HepG2 (cell line): ENCODE results near the gene SYNGR2. TPM values are rescaled to one million over a fixed set of nuclear protein-coding genes. Genes with fewer than 3 reads are reported as not detected.

Source experiments
- CBFB ChIP-seq: sonication (generic); formaldehyde crosslinking; IDR thresholded peaks from 2 replicates; pipeline ENCODE4 v1.4.0; 2020; ENCODE audit warnings: missing genetic modification reagents
- HNRNPL ChIP-seq: fragments of 200-400 bp; formaldehyde crosslinking; IDR thresholded peaks from 2 replicates; pipeline ENCODE4 v1.6.1; 2017; ENCODE audit warnings: mild to moderate bottlenecking, low read depth, low read length
- HNRNPLL ChIP-seq: fragments of 200-400 bp; formaldehyde crosslinking; IDR thresholded peaks from 2 replicates; pipeline ENCODE4 v1.6.1; 2017; ENCODE audit warnings: mild to moderate bottlenecking, low read depth, low read length; ENCODE audit not compliant: poor library complexity, severe bottlenecking
- NR1H2 ChIP-seq: sonication (generic); formaldehyde crosslinking; IDR thresholded peaks from 2 replicates; pipeline ENCODE4 v1.8.1; 2022; ENCODE audit warnings: low read depth, missing genetic modification reagents, borderline replicate concordance
- NR2F6 ChIP-seq, 2 experiments: IDR thresholded peaks; 2 replicates each; pipeline ENCODE4 v1.6.1; 2016; ENCODE audit warnings: antibody characterized with exemption in 1 of 2, mild to moderate bottlenecking in 1 of 2
- POLR2AphosphoS5 ChIP-seq: IDR thresholded peaks from 2 replicates; pipeline ENCODE4 v1.6.1; 2012; ENCODE audit warnings: low read depth, low read length
- POLR2G ChIP-seq: fragments of 200-400 bp; formaldehyde crosslinking; IDR thresholded peaks from 2 replicates; pipeline ENCODE4 v1.6.1; 2018; ENCODE audit warnings: mild to moderate bottlenecking, low read depth, low read length, moderate library complexity
- RXRA ChIP-seq: sonication (generic); formaldehyde crosslinking; IDR thresholded peaks from 2 replicates; pipeline ENCODE4 v1.5.1; 2020; ENCODE audit warnings: missing genetic modification reagents
- SAP130 ChIP-seq: IDR thresholded peaks from 2 replicates; pipeline ENCODE4 v1.6.1; 2016; ENCODE audit warnings: low read depth
- SMARCE1 ChIP-seq: fragments of 450-650 bp; IDR thresholded peaks from 2 replicates; pipeline ENCODE4 v1.6.1; 2017; ENCODE audit warnings: borderline replicate concordance
- SP4 ChIP-seq: sonication (generic); formaldehyde crosslinking; IDR thresholded peaks from 2 replicates; pipeline ENCODE4 v1.8.1; 2023; ENCODE audit warnings: mild to moderate bottlenecking, missing genetic modification reagents
- SP5 ChIP-seq: IDR thresholded peaks from 2 replicates; pipeline ENCODE4 v1.6.1; 2016; ENCODE audit warnings: low read depth, borderline replicate concordance
- ZBTB38 ChIP-seq: sonication (generic); formaldehyde crosslinking; IDR thresholded peaks from 2 replicates; pipeline ENCODE4 v1.5.1; 2020; ENCODE audit warnings: mild to moderate bottlenecking, missing genetic modification reagents
- ZFX ChIP-seq: sonication (generic); formaldehyde crosslinking; IDR thresholded peaks from 2 replicates; pipeline ENCODE4 v1.4.0; 2020; ENCODE audit warnings: mild to moderate bottlenecking, low read depth, missing genetic modification reagents, moderate library complexity
- ZNF136 ChIP-seq: sonication (generic); formaldehyde crosslinking; IDR thresholded peaks from 2 replicates; pipeline ENCODE4 v1.8.1; 2022; ENCODE audit warnings: low read depth, mild to moderate bottlenecking, moderate library complexity, missing genetic modification reagents
- ZNF138 ChIP-seq: sonication (generic); formaldehyde crosslinking; IDR thresholded peaks from 2 replicates; pipeline ENCODE4 v1.5.0; 2020; ENCODE audit warnings: mild to moderate bottlenecking, low read depth, missing genetic modification reagents
- ZNF274 ChIP-seq: sonication (generic); formaldehyde crosslinking; IDR thresholded peaks from 2 replicates; pipeline ENCODE4 v1.5.1; 2020; ENCODE audit warnings: mild to moderate bottlenecking, missing genetic modification reagents
- ZNF430 ChIP-seq: sonication (generic); formaldehyde crosslinking; IDR thresholded peaks from 2 replicates; pipeline ENCODE4 v1.9.0; 2021; ENCODE audit warnings: mild to moderate bottlenecking, missing genetic modification reagents
- ZNF790 ChIP-seq: sonication (generic); formaldehyde crosslinking; IDR thresholded peaks from 2 replicates; pipeline ENCODE4 v1.8.0; 2022; ENCODE audit warnings: missing genetic modification reagents, mild to moderate bottlenecking, borderline replicate concordance
- ZSCAN21 ChIP-seq: sonication (generic); formaldehyde crosslinking; IDR thresholded peaks from 2 replicates; pipeline ENCODE4 v1.8.0; 2022; ENCODE audit warnings: mild to moderate bottlenecking, missing genetic modification reagents, moderate library complexity, borderline replicate concordance
- ZZZ3 ChIP-seq: sonication (generic); formaldehyde crosslinking; IDR thresholded peaks from 2 replicates; pipeline ENCODE4 v1.4.0; 2020; ENCODE audit warnings: missing genetic modification reagents, mild to moderate bottlenecking, borderline replicate concordance
- polyA plus RNA-seq, 8 experiments: library from polyadenylated mRNA; depleted of rRNA in 3 of 8; stranded (reverse) in 7 of 8; unstranded in 1 of 8; fragments of >200 nt; fragmentation: Illumina TruSeq in 4 of 8; extraction: Trizol in 4 of 8; gene quantifications; 2 replicates each; pipeline versions ENCODE4 v1.2.1 to v1.2.3, GENCODE V29; 2011 to 2016; ENCODE audit warnings: low read depth in 4 of 8, missing spikeins in 1 of 8, mixed read lengths in 1 of 8; ENCODE audit not compliant: insufficient read depth in 1 of 8
- total RNA-seq, 5 experiments: library from RNA; depleted of rRNA; stranded (reverse); fragments of >200 nt; fragmentation: Illumina TruSeq; extraction: Trizol; gene quantifications; 2 replicates each; pipeline ENCODE4 v1.2.3, GENCODE V29; 2016; ENCODE audit warnings: low read depth in 1 of 5
- TF ChIP-seq, protein P1 (sequence below): sonication (generic); formaldehyde crosslinking; IDR thresholded peaks from 2 replicates; pipeline ENCODE4 v1.9.0; 2022; ENCODE audit warnings: low read depth, missing genetic modification reagents
- TF ChIP-seq, protein P2 (sequence below): sonication (generic); formaldehyde crosslinking; IDR thresholded peaks from 2 replicates; pipeline ENCODE4 v1.5.1; 2020; ENCODE audit warnings: missing genetic modification reagents, mild to moderate bottlenecking, borderline replicate concordance
- TF ChIP-seq, protein P3 (sequence below): sonication (generic); formaldehyde crosslinking; IDR thresholded peaks from 2 replicates; pipeline ENCODE4 v1.4.0; 2020; ENCODE audit warnings: mild to moderate bottlenecking, missing genetic modification reagents

SYNGR2 gene
- total and polyA plus RNA-seq, 2 of the 13 experiments (the other 11 are each of a cell fraction or from before 2014, with no cell fraction given), result 46.7 to 170 TPM

DNA sequence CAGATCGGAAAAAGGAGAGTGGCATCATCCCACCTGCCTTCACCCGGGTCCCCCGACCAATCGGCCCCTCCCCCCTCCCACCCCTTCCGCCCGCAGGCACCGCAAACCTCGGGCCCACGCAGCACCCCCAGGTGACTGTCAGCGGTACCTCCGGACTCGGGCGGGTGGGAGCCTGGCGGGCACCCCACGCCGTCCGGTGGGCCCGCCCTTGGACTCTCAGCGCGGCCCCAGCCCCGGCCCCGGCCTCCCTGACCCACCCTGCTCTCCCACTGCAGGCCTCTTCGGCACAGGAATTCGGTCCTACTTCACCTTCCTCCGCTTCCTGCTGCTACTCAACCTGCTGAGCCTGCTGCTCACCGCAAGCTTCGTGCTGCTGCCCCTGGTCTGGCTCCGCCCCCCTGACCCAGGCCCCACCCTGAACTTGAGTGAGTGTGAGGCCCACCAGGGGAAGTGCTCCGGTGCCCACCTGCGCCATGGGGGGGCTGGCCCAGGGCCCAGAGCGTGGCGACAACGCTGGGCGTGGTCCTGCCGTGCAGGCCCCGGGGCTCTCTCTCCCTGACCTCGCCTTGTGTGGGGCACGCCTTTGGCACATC is 36.2 kb upstream of the SYNGR2 start (continued):
- TF ChIP-seq ZFX, result peak; percentile 66; the same call in 1 of the 2 replicates
- peak; percentile 58; the same call in 1 of the 2 replicates for TF ChIP-seq SP5 (CRISPR knock-in tag)
- TF ChIP-seq ZNF790 (CRISPR knock-in tag), result 0 out of 2 replicates have a peak, but pooled peaks have one; percentile 3
- TF ChIP-seq, protein P1, sequence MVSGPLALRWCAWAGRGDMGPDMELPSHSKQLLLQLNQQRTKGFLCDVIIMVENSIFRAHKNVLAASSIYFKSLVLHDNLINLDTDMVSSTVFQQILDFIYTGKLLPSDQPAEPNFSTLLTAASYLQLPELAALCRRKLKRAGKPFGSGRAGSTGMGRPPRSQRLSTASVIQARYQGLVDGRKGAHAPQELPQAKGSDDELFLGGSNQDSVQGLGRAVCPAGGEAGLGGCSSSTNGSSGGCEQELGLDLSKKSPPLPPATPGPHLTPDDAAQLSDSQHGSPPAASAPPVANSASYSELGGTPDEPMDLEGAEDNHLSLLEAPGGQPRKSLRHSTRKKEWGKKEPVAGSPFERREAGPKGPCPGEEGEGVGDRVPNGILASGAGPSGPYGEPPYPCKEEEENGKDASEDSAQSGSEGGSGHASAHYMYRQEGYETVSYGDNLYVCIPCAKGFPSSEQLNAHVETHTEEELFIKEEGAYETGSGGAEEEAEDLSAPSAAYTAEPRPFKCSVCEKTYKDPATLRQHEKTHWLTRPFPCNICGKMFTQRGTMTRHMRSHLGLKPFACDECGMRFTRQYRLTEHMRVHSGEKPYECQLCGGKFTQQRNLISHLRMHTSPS (CRISPR knock-in tag), result 0 out of 2 replicates have a peak, but pooled peaks have one; percentile 55
- TF ChIP-seq ZSCAN21 (CRISPR knock-in tag), result peak; percentile 45; the same call in 1 of the 2 replicates
- TF ChIP-seq SMARCE1, result no peak
- TF ChIP-seq RXRA, result 0 out of 2 replicates have a peak, but pooled peaks have one; percentile 37
- 0 out of 2 replicates have a peak, but pooled peaks have one; percentile 38 for TF ChIP-seq ZNF430
- TF ChIP-seq, protein P2, sequence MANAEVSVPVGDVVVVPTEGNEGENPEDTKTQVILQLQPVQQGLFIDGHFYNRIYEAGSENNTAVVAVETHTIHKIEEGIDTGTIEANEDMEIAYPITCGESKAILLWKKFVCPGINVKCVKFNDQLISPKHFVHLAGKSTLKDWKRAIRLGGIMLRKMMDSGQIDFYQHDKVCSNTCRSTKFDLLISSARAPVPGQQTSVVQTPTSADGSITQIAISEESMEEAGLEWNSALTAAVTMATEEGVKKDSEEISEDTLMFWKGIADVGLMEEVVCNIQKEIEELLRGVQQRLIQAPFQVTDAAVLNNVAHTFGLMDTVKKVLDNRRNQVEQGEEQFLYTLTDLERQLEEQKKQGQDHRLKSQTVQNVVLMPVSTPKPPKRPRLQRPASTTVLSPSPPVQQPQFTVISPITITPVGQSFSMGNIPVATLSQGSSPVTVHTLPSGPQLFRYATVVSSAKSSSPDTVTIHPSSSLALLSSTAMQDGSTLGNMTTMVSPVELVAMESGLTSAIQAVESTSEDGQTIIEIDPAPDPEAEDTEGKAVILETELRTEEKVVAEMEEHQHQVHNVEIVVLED (CRISPR knock-in tag), result peak; percentile 22; the same call in 1 of the 2 replicates
- TF ChIP-seq SP4 (CRISPR knock-in tag), result peak; percentile 68; the same call in 1 of the 2 replicates
- no peak for TF ChIP-seq NR2F6 (IDR thresholded peaks at IDR 0.05)
- TF ChIP-seq NR2F6 (CRISPR knock-in tag; IDR thresholded peaks at IDR 0.05), result peak; percentile 36; the same call in 1 of the 2 replicates
- TF ChIP-seq, protein P3, sequence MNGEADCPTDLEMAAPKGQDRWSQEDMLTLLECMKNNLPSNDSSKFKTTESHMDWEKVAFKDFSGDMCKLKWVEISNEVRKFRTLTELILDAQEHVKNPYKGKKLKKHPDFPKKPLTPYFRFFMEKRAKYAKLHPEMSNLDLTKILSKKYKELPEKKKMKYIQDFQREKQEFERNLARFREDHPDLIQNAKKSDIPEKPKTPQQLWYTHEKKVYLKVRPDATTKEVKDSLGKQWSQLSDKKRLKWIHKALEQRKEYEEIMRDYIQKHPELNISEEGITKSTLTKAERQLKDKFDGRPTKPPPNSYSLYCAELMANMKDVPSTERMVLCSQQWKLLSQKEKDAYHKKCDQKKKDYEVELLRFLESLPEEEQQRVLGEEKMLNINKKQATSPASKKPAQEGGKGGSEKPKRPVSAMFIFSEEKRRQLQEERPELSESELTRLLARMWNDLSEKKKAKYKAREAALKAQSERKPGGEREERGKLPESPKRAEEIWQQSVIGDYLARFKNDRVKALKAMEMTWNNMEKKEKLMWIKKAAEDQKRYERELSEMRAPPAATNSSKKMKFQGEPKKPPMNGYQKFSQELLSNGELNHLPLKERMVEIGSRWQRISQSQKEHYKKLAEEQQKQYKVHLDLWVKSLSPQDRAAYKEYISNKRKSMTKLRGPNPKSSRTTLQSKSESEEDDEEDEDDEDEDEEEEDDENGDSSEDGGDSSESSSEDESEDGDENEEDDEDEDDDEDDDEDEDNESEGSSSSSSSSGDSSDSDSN, result peak; percentile 47
- peak; percentile 15; the same call in 1 of the 2 replicates for TF ChIP-seq ZZZ3
- TF ChIP-seq CBFB (CRISPR knock-in tag), result 0 out of 2 replicates have a peak, but pooled peaks have one; percentile 35
- peak; percentile 42; the same call in 1 of the 2 replicates for TF ChIP-seq POLR2AphosphoS5
- peak; percentile 32; the same call in 1 of the 2 replicates for TF ChIP-seq SAP130
- TF ChIP-seq NR1H2 (CRISPR knock-in tag), result no peak
- peak; percentile 55; the same call in 1 of the 2 replicates for TF ChIP-seq ZBTB38
- TF ChIP-seq HNRNPL, result peak; percentile 79
- TF ChIP-seq ZNF274 (CRISPR knock-in tag), result peak; percentile 65; the same call in 1 of the 2 replicates
- TF ChIP-seq POLR2G, result 0 out of 2 replicates have a peak, but pooled peaks have one; percentile 26
- TF ChIP-seq HNRNPLL, result peak; percentile 67
- TF ChIP-seq ZNF138 (CRISPR knock-in tag), result no peak
- peak; percentile 74; the same call in 1 of the 2 replicates for TF ChIP-seq ZNF136 (CRISPR knock-in tag)
